ENCODE data around the gene KCNN3.

KCNN3 gene

GRCh38 chr1:154871374-154871773 lies 1.3 kb upstream of the KCNN3 start:
- no peak for ATAC-seq
- TF ChIP-seq BACH2 (CRISPR knock-in tag; IDR thresholded peaks at IDR 0.05; ENCODE audit: borderline replicate concordance), result no peak

DNA sequence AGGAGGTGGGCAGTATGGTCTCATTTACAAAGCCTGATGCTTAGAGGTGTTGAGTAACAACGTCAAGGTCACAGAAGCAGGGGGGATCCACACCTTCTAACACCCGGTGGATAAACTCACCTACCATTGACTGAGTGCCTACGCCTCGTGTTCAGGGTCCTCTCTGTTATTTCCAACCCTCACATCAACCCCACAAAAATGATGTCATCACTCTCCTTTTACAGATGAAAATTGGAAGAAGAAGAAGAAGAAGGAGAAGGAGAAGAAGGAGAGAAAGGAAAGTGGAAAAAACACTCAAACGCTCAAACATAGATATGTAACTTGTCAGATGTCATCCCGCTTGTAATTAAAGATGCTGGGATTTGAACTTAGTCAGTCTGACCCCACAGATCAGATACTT lies 653 bp upstream of the KCNN3 start:
- TF ChIP-seq, protein P1, sequence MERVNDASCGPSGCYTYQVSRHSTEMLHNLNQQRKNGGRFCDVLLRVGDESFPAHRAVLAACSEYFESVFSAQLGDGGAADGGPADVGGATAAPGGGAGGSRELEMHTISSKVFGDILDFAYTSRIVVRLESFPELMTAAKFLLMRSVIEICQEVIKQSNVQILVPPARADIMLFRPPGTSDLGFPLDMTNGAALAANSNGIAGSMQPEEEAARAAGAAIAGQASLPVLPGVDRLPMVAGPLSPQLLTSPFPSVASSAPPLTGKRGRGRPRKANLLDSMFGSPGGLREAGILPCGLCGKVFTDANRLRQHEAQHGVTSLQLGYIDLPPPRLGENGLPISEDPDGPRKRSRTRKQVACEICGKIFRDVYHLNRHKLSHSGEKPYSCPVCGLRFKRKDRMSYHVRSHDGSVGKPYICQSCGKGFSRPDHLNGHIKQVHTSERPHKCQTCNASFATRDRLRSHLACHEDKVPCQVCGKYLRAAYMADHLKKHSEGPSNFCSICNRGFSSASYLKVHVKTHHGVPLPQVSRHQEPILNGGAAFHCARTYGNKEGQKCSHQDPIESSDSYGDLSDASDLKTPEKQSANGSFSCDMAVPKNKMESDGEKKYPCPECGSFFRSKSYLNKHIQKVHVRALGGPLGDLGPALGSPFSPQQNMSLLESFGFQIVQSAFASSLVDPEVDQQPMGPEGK (CRISPR knock-in tag; IDR thresholded peaks at IDR 0.05; ENCODE audit: borderline replicate concordance), result no peak
- TF ChIP-seq ARNTL (CRISPR knock-in tag; IDR thresholded peaks at IDR 0.05; ENCODE audit: borderline replicate concordance, low read depth), result no peak
- TF ChIP-seq, protein P2, sequence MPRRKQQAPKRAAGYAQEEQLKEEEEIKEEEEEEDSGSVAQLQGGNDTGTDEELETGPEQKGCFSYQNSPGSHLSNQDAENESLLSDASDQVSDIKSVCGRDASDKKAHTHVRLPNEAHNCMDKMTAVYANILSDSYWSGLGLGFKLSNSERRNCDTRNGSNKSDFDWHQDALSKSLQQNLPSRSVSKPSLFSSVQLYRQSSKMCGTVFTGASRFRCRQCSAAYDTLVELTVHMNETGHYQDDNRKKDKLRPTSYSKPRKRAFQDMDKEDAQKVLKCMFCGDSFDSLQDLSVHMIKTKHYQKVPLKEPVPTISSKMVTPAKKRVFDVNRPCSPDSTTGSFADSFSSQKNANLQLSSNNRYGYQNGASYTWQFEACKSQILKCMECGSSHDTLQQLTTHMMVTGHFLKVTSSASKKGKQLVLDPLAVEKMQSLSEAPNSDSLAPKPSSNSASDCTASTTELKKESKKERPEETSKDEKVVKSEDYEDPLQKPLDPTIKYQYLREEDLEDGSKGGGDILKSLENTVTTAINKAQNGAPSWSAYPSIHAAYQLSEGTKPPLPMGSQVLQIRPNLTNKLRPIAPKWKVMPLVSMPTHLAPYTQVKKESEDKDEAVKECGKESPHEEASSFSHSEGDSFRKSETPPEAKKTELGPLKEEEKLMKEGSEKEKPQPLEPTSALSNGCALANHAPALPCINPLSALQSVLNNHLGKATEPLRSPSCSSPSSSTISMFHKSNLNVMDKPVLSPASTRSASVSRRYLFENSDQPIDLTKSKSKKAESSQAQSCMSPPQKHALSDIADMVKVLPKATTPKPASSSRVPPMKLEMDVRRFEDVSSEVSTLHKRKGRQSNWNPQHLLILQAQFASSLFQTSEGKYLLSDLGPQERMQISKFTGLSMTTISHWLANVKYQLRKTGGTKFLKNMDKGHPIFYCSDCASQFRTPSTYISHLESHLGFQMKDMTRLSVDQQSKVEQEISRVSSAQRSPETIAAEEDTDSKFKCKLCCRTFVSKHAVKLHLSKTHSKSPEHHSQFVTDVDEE (CRISPR knock-in tag; IDR thresholded peaks at IDR 0.05), result no peak
- no peak for TF ChIP-seq ZFP3 (CRISPR knock-in tag; IDR thresholded peaks at IDR 0.05)
- no peak for ATAC-seq

GRCh38 chr1:154869351-154870114 lies 548 bp downstream of the KCNN3 start:
- peak; percentile 24 for ATAC-seq
- TF ChIP-seq GLIS3 (CRISPR knock-in tag; IDR thresholded peaks at IDR 0.05) (no peak), ARNTL (CRISPR knock-in tag; IDR thresholded peaks at IDR 0.05; ENCODE audit: borderline replicate concordance, low read depth) (no peak), ISL1 (CRISPR knock-in tag; IDR thresholded peaks at IDR 0.05) (no peak), ZNF70 (CRISPR knock-in tag; IDR thresholded peaks at IDR 0.05) (no peak), ZNF8 (CRISPR knock-in tag; IDR thresholded peaks at IDR 0.05) (no peak), ESRRG (CRISPR knock-in tag; IDR thresholded peaks at IDR 0.05) (no peak), OSR1 (CRISPR knock-in tag; IDR thresholded peaks at IDR 0.05) (no peak), ZNF565 (CRISPR knock-in tag; conservative IDR thresholded peaks at IDR 0.05; ENCODE audit: low read depth) (no peak), BACH2 (CRISPR knock-in tag; IDR thresholded peaks at IDR 0.05; ENCODE audit: borderline replicate concordance) (no peak), ZFP30 (CRISPR knock-in tag; IDR thresholded peaks at IDR 0.05) (no peak), ZFP3 (CRISPR knock-in tag; IDR thresholded peaks at IDR 0.05) (no peak), ZC3H10 (CRISPR knock-in tag; IDR thresholded peaks at IDR 0.05) (no peak), CSDC2 (CRISPR knock-in tag; IDR thresholded peaks at IDR 0.05) (no peak), RARB (CRISPR knock-in tag; IDR thresholded peaks at IDR 0.05) (no peak), TOX (CRISPR knock-in tag; IDR thresholded peaks at IDR 0.05; ENCODE audit: borderline replicate concordance) (no peak)
- TF ChIP-seq, protein P2 (CRISPR knock-in tag; IDR thresholded peaks at IDR 0.05), result no peak
- TF ChIP-seq, protein P1 (CRISPR knock-in tag; IDR thresholded peaks at IDR 0.05; ENCODE audit: borderline replicate concordance), result no peak
- TF ChIP-seq, protein P3, sequence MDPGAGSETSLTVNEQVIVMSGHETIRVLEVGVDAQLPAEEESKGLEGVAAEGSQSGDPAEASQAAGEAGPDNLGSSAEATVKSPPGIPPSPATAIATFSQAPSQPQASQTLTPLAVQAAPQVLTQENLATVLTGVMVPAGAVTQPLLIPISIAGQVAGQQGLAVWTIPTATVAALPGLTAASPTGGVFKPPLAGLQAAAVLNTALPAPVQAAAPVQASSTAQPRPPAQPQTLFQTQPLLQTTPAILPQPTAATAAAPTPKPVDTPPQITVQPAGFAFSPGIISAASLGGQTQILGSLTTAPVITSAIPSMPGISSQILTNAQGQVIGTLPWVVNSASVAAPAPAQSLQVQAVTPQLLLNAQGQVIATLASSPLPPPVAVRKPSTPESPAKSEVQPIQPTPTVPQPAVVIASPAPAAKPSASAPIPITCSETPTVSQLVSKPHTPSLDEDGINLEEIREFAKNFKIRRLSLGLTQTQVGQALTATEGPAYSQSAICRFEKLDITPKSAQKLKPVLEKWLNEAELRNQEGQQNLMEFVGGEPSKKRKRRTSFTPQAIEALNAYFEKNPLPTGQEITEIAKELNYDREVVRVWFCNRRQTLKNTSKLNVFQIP (CRISPR knock-in tag; IDR thresholded peaks at IDR 0.05; ENCODE audit: borderline replicate concordance, low read depth), result no peak

All from SK-N-SH treated with all-trans-retinoic acid at 6 μM for 48 hours (cell line).